ENCODE measurements around the gene EBP.
"Not testable (repeated sequence)": the region's sequence is repeated elsewhere in the genome, so short reads cannot be mapped to it uniquely, and the experiment has no call there.

EBP gene

GRCh38 chrX:48520976-48521352, 644 bp upstream of the EBP start:
- TF ChIP-seq GABPA (IDR thresholded peaks at IDR 0.05; ENCODE audit: low read depth) (no peak), POLR2AphosphoS5 (IDR thresholded peaks at IDR 0.05; ENCODE audit: low read depth) (no peak), CTCF (IDR thresholded peaks at IDR 0.05; ENCODE audit: insufficient read depth, low read length) (no peak), SPI1 (IDR thresholded peaks at IDR 0.05; ENCODE audit: borderline replicate concordance, low read depth) (no peak)
- TF ChIP-seq, protein P1, sequence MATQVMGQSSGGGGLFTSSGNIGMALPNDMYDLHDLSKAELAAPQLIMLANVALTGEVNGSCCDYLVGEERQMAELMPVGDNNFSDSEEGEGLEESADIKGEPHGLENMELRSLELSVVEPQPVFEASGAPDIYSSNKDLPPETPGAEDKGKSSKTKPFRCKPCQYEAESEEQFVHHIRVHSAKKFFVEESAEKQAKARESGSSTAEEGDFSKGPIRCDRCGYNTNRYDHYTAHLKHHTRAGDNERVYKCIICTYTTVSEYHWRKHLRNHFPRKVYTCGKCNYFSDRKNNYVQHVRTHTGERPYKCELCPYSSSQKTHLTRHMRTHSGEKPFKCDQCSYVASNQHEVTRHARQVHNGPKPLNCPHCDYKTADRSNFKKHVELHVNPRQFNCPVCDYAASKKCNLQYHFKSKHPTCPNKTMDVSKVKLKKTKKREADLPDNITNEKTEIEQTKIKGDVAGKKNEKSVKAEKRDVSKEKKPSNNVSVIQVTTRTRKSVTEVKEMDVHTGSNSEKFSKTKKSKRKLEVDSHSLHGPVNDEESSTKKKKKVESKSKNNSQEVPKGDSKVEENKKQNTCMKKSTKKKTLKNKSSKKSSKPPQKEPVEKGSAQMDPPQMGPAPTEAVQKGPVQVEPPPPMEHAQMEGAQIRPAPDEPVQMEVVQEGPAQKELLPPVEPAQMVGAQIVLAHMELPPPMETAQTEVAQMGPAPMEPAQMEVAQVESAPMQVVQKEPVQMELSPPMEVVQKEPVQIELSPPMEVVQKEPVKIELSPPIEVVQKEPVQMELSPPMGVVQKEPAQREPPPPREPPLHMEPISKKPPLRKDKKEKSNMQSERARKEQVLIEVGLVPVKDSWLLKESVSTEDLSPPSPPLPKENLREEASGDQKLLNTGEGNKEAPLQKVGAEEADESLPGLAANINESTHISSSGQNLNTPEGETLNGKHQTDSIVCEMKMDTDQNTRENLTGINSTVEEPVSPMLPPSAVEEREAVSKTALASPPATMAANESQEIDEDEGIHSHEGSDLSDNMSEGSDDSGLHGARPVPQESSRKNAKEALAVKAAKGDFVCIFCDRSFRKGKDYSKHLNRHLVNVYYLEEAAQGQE (IDR thresholded peaks at IDR 0.05; ENCODE audit: insufficient replicate concordance, low read depth), result no peak
- Histone ChIP-seq H3K27ac (replicated peaks) (peak overlapping the region; percentile 66), H3K27me3 (ENCODE audit: insufficient read depth, poor library complexity, severe bottlenecking) (no peaks in the 10 kb centered on the region), H3K4me3 (replicated peaks; ENCODE audit: insufficient read depth, low read length) (peak overlapping the region; percentile 22)
- DNase-seq (ENCODE audit: low read depth in 1 of 2, low spot score in 1 of 2), result no peak

DNA sequence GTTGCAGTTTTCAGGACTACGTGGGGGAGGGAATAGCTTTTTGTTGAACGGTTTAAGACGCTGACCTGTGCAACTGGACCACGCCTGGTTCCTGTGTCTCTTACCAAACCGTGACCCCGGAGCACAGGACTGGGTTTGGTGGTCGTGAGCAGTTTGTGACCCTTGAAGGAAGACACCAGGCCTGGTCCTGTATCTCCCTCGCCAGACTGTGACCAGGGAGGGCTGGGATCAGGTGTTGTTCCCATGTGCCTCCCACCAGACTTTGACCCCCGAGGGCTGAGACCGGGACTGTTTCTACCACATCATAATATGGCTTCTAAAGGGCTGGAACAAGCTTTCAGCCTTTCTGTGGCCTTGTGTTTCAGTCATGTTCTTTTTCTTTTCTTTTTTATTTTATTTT, 683 bp downstream of the EBP start:
- peak in 1 of 2 experiments; percentile 44 for DNase-seq (ENCODE audit: low read depth in 1 of 2, low spot score in 1 of 2)
- Histone ChIP-seq H3K27ac (replicated peaks) (peak overlapping the region; percentile 86), H3K4me3 (replicated peaks; ENCODE audit: insufficient read depth, low read length) (peak overlapping the region; percentile 68), H3K27me3 (ENCODE audit: insufficient read depth, poor library complexity, severe bottlenecking) (no peaks in the 10 kb centered on the region)
- TF ChIP-seq SPI1 (IDR thresholded peaks at IDR 0.05; ENCODE audit: borderline replicate concordance, low read depth), result no peak
- TF ChIP-seq CTCF (IDR thresholded peaks at IDR 0.05; ENCODE audit: insufficient read depth, low read length), result no peak
- TF ChIP-seq POLR2AphosphoS5 (IDR thresholded peaks at IDR 0.05; ENCODE audit: low read depth), result no peak
- TF ChIP-seq GABPA (IDR thresholded peaks at IDR 0.05; ENCODE audit: low read depth), result no peak
- TF ChIP-seq, protein P1 (IDR thresholded peaks at IDR 0.05; ENCODE audit: insufficient replicate concordance, low read depth), result no peak

DNA sequence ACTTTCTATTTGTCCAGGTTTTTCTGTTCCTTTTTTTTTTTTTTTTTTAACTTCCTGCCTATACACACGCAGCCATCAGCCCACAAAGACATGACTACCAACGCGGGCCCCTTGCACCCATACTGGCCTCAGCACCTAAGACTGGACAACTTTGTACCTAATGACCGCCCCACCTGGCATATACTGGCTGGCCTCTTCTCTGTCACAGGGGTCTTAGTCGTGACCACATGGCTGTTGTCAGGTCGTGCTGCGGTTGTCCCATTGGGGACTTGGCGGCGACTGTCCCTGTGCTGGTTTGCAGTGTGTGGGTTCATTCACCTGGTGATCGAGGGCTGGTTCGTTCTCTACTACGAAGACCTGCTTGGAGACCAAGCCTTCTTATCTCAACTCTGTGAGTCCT, 2.1 kb downstream of the EBP start:
- TF ChIP-seq, protein P1 (IDR thresholded peaks at IDR 0.05; ENCODE audit: insufficient replicate concordance, low read depth), result no peak
- TF ChIP-seq GABPA (IDR thresholded peaks at IDR 0.05; ENCODE audit: low read depth), result no peak
- no peak for TF ChIP-seq CTCF (IDR thresholded peaks at IDR 0.05; ENCODE audit: insufficient read depth, low read length)
- Histone ChIP-seq H3K27ac (replicated peaks) (no peak overlapping the region), H3K4me3 (replicated peaks; ENCODE audit: insufficient read depth, low read length) (peak overlapping the region; percentile 68), H3K27me3 (ENCODE audit: insufficient read depth, poor library complexity, severe bottlenecking) (no peaks in the 10 kb centered on the region)
- DNase-seq (ENCODE audit: low read depth in 1 of 2, low spot score in 1 of 2), result no peak

- not testable (repeated sequence) for DNase-seq (ENCODE audit: low read depth in 1 of 2, low spot score in 1 of 2); H3K4me3 ChIP-seq (replicated peaks; ENCODE audit: insufficient read depth, low read length); H3K27me3 ChIP-seq (ENCODE audit: insufficient read depth, poor library complexity, severe bottlenecking); H3K27ac ChIP-seq (replicated peaks)
Measured at GRCh38 chrX:48525853-48526252, 4.2 kb downstream of the EBP start.

Data from HL-60 (cell line).